GM21381 (cell line): ENCODE results near the gene SYT1.
"Not testable (repeated sequence)": the region's sequence is repeated elsewhere in the genome, so short reads cannot be mapped to it uniquely, and the experiment has no call there.

Source experiments
- ATAC-seq: cut with Tn5 transposase; IDR thresholded peaks from one replicate; pipeline ENCODE4 v1.9.1; 2021; ENCODE audit warnings: mild to moderate bottlenecking, moderate library complexity; ENCODE audit not compliant: unreplicated experiment

SYT1 gene

GRCh38 chr12:78964521-78964920 is 99.9 kb downstream of the SYT1 start:
- no peak for ATAC-seq

DNA sequence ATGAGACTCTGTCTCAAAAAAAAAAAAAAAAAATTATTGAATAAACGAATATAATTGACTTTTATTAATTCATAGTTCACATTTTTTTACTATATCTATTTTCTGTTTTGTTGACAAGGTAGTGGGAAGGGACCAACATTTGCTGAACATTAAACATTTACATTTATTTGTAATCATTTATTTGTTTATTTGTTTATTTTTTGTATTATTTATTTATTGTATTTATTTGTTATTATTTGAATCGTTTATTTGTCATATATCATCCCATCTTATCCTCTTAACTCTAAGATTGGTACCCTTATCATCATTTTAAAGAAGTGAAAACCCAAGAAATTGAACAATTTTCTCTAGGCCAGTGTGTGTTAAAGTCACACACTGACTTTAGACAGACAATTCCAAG is 101.5 kb downstream of the SYT1 start:
- ATAC-seq: no peak

DNA sequence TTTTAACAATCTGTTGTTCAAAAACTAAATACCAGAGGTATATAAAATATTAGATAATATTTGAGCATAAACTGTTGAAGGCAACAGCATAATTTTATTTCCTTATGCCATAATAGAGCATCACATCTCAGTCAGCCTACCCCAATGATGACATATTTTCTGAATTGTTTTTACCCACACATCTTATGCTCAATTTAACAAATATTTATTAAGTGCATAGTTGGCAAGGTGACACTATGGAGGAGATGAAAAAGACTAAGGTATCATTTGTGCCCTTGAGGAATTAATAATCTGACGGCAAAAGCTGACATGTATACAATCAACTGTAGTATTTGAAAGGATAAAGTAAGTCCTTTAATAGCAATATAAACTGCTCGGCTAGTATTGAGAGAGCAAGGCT is 102.4 kb downstream of the SYT1 start:
- ATAC-seq: no peak

- no peak for ATAC-seq
Measured at GRCh38 chr12:78968226-78968625, 103.7 kb downstream of the SYT1 start.

GRCh38 chr12:78970041-78970440 is 105.5 kb downstream of the SYT1 start:
- no peak for ATAC-seq

DNA sequence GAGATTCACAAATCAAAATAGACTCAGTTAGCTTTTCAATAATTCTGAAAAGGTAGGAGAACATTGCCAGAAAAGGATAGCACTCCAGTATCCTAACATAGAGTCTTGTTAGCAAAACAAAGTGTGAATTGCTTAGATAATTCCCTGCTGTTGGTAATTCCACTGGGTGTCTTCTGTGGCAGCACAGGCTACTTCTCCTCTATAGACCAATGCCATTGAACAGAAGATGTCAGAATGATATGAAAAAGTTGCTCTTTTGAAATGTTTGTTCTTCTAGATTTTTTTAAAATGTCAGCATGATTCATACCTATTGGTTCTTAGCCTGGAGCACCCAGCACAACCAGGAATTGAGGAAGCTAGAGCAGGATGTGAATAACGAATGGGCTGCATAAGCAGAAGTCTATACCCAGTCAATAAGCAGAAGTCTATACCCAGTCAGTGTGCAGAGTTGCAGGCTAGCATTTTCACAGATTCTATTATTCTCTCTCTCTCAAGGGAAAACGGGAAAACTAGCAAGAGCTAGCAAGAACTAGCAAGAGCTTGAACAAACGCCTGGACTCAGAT is 112.8 kb downstream of the SYT1 start:
- ATAC-seq: no peak

DNA sequence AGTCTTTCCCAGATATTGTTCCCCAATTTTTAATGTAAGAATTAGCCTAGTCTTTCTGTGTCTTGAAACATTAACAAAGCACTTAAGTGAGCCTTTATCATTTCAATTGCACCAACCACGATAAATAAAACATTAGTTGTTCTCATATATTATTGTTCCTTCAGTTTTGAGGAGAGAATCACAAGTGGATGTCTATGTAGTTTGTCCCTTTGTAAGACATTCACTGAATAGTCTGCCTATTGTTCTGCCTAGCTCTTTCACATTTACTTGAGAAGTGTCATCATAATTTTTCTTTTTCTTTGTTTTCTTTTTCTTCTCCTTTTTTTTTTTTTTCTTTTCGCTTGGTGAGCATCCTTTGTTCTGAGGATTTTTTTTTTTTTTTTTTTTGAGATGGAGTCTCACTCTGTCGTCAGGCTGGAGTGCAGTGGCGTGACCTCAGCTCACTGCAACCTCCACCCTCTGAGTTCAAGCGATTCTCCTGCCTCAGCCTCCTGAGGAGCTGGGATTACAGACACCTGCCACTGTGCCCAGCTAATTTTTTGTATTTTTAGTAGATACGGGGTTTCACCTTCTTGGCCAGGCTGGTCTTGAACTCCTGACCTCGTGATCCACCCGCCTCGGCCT is 129.7 kb downstream of the SYT1 start:
- ATAC-seq: no peak

DNA sequence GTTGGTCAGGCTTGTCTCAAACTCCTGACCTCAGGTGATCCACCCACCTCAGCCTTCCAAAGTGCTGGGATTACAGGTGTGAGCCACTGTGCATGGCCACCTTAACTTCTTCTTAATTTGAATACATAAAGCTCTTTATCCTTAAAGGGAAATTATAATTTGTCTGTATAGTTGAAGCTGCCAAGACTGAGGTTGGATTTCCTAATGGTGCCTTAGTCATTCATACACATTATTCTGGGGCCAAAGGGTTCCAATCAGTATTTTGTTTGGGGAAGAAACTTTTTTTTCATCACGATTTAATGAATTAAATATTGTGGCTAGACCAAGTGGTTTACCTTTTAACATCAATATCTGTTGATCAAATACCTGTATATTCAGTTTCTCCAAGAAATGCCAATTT is 135.9 kb downstream of the SYT1 start:
- ATAC-seq: no peak

DNA sequence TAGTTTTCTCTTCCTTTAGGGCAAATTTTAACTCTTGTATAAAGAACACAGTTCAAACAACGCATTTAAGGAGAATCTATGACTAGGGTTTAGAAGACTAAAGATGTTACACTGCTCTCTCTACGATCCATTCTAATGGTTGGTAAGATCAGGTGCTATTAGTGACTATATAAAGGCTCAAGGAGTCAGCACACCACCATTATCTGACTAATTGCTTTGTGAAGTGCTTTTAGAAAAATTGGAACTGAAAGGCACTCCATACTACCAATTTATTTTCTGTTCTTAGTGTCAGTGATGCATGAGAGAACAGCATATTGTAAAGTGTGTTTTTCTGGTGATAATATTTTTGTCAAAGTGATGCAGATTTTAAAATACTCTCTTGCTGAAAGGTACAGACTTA is 136.8 kb downstream of the SYT1 start:
- no peak for ATAC-seq

GRCh38 chr12:79006306-79006705 is 141.7 kb downstream of the SYT1 start:
- ATAC-seq: no peak

GRCh38 chr12:79008591-79008990 is 144.0 kb downstream of the SYT1 start:
- ATAC-seq: no peak

DNA sequence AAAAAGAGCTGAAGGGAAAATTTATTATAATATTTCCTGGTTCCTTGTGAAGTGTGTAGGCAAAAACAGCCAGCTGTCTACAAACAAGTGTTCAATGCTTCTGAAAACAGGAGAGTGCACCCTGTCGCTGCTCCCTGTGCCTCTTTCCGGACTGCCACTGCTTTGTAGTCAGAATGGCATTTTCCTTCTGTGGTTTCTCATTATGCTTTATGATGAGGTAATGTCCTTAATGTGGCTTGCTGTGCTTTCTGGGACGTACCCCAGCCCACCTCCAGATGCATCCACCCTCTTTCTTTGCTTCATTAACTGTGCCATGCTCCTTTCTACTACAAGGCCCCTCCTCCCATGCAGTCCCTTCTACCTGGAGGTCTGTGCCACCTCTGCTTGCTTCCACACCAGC is 148.1 kb downstream of the SYT1 start:
- no peak for ATAC-seq

DNA sequence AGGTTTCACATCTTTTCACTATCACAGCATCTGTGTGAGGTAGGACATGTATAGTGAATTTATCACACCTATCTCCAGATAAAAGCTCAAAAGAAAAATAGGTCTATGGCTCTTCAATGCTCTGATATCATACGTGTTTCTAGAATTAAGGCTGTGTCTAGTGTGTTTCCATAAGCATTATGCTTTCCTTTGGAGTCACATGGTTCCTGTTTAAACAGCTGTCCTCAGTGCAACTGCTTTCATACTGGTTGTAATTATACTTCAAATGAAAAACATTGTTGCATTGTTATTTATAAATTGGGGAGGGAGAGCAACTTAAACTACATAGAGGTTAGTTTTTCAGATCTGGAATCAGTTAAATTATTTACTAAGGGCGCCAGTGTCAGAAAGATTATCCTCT is 151.6 kb downstream of the SYT1 start:
- no peak for ATAC-seq

GRCh38 chr12:79019672-79020071 is 155.1 kb downstream of the SYT1 start:
- ATAC-seq: peak; percentile 76

- ATAC-seq: no peak
Measured at GRCh38 chr12:79020106-79020505, 155.5 kb downstream of the SYT1 start.

- no peak for ATAC-seq
Measured at GRCh38 chr12:79021021-79021420, 156.4 kb downstream of the SYT1 start.

- ATAC-seq: no peak
Measured at GRCh38 chr12:79023261-79023660, 158.7 kb downstream of the SYT1 start.

- ATAC-seq: no peak
Measured at GRCh38 chr12:79023784-79024183, 159.2 kb downstream of the SYT1 start.

DNA sequence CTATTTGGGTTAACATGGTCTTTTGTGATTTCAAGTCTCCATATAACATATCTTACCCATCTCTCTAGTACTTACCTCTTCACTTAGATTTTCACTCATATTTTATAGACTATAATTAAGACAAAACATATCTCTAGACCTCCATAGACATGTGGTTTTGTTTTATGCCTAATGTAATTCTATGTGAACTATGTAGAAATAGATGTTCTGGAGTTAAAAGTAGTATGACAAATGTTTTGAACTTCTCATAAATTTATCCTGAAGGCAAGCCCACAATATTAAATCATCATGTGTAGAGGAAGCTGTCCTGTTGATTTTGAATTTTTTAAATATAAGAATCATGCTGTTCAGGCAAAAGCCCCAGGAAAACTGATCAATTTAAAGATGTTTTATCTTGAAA is 169.2 kb downstream of the SYT1 start:
- ATAC-seq: no peak

DNA sequence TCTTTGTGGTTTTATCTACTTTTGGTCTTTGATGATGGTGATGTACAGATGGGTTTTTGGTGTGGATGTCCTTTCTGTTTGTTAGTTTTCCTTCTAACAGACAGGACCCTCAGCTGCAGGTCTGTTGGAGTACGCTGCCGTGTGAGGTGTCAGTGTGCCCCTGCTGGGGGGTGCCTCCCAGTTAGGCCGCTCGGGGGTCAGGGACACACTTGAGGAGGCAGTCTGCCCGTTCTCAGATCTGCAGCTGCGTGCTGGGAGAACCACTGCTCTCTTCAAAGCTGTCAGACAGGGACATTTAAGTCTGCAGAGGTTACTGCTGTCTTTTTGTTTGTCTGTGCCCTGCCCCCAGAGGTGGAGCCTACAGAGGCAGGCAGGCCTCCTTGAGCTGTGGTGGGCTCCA is 180.2 kb downstream of the SYT1 start:
- not testable (repeated sequence) for ATAC-seq

DNA sequence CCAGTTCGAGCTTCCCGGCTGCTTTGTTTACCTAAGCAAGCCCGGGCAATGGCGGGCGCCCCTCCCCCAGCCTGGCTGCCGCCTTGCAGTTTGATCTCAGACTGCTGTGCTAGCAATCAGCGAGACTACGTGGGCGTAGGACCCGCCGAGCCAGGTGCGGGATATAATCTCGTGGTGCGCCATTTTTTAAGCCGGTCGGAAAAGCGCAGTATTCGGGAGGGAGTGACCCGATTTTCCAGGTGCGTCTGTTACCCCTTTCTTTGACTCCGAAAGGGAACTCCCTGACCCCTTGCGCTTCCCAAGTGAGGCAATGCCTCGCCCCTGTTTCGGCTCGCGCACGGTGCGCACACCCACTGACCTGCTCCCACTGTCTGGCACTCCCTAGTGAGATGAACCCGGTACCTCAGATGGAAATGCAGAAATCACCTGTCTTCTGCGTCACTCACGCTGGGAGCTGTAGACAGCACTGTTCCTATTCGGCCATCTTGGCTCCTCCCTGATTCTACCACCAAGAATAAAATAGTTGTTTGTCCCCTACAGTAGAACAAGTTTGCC is 180.7 kb downstream of the SYT1 start:
- ATAC-seq: not testable (repeated sequence)

- no peak for ATAC-seq
Measured at GRCh38 chr12:79046021-79046420, 181.4 kb downstream of the SYT1 start.

- ATAC-seq: no peak
Measured at GRCh38 chr12:79048962-79049361, 184.4 kb downstream of the SYT1 start.
